AG10803 (cell line): ENCODE measurements around the gene MBOAT7.
A peak's percentile ranks its signal among the peaks of the same experiment; 100 is the strongest.

Experiments
- DNase-seq: peaks from one replicate; pipeline ENCODE4 v3.0.0; 2010; ENCODE audit warnings: low read depth
- H3K4me3 ChIP-seq: 2 replicates; pipeline ENCODE4 v1.5.1; 2011; ENCODE audit warnings: mild to moderate bottlenecking, low read length, control low read depth
- TF ChIP-seq, protein P1 (sequence below): conservative IDR thresholded peaks from 2 replicates; pipeline ENCODE4 v1.5.1; 2011; ENCODE audit warnings: mild to moderate bottlenecking, low read length, control low read depth, inconsistent platforms

MBOAT7 gene

DNA sequence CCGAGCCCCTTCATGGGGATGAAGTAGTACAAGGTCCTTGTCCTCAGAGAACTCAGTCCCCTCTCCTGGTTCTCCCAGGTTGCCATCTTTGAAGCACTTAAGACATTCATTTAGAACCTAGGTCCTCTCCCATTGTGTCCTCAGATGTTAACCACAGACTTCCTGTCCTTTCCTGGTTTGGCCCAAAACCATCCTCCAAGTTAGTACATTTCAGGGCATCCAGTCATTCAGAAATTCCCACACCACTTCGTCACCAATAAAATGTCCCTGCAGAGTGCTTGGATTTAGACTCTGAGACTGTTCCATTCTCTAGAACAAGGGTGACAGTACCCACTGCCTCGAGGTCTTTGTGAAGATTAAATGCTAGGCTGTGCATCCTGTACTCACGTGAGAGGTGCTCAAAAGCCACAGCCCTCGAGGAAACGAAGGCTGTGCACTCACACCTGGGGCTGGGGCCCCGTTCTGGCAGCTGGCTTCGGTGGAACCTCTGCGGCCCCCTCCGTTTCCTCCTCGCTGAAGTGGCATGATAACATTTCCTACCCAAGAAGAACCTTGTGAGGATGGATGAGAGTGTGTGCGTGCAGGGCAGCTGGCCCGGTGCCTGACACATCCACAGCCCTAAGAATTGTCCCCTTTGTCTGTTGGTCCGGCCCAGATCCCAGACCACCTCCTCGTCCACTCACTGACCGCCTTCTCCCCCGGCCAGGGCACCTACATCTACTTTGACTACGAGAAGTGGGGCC, 34.6 kb downstream of the MBOAT7 start:
- no peak overlapping the region for H3K4me3 ChIP-seq
- TF ChIP-seq, protein P1, sequence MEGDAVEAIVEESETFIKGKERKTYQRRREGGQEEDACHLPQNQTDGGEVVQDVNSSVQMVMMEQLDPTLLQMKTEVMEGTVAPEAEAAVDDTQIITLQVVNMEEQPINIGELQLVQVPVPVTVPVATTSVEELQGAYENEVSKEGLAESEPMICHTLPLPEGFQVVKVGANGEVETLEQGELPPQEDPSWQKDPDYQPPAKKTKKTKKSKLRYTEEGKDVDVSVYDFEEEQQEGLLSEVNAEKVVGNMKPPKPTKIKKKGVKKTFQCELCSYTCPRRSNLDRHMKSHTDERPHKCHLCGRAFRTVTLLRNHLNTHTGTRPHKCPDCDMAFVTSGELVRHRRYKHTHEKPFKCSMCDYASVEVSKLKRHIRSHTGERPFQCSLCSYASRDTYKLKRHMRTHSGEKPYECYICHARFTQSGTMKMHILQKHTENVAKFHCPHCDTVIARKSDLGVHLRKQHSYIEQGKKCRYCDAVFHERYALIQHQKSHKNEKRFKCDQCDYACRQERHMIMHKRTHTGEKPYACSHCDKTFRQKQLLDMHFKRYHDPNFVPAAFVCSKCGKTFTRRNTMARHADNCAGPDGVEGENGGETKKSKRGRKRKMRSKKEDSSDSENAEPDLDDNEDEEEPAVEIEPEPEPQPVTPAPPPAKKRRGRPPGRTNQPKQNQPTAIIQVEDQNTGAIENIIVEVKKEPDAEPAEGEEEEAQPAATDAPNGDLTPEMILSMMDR = no peak
- peak; percentile 66 for DNase-seq

DNA sequence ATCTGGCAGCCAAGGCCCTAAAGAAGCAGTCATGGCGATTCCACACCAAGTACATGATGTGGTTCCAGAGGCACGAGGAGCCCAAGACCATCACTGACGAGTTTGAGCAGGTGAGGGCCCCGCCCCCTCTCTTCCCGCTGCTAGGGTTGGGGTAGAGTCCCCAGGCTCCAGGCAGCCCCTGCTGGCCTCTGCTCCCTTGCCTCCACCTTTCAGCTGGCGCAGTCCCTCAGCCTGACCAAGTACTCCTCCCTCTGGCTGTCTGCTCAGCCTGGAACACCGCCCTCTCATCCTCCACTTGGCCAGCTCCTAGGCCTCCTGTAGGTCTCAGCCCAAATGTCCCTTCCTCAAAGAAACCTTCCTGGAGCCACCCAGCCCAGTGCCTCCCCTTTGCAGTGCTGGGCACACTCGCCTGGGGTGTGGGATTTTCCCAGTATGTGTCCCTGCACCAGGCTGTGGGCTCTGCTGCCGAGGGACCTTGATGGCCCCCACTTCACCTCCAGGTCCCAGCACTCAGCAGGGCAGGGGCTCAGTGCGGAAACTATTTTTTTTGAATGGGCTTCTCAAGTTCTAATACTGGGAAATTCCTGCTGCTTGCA, 35.6 kb downstream of the MBOAT7 start:
- TF ChIP-seq, protein P1 = no peak
- DNase-seq = no peak

DNA sequence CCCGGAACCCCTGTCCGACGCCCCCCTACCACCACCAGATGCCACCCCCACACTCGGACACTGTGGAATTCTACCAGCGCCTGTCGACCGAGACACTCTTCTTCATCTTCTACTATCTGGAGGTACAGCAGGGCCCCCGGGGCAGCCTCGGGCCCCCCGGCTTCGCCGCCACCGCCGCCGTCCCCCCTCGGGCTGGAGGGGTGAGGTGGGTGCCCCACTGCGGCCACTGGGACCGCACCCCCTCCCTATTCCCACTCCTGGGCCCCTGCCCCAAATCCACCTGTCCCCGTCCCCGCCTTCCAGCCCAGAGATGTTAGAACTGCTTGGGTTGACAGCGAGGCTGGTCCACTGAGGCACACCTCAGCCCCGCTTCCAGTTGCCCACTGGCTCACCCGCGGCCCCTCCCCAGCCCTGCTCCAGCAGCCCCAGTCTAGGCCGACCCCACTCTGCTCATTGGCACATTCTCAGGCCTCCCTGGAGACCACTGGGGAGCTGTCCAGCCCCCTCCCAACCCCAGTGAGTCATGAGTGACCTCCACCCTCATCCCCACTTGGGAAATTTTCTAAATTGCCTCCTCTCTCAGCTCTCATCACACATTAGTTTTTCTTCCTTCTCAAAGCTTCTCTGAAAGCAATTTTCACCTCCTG, 36.4 kb downstream of the MBOAT7 start:
- DNase-seq = no peak
- H3K4me3 ChIP-seq = no peak overlapping the region
- TF ChIP-seq, protein P1 = no peak

More for the DNA sequence above, 35.6 kb downstream of the MBOAT7 start:
- no peak overlapping the region for H3K4me3 ChIP-seq

DNA sequence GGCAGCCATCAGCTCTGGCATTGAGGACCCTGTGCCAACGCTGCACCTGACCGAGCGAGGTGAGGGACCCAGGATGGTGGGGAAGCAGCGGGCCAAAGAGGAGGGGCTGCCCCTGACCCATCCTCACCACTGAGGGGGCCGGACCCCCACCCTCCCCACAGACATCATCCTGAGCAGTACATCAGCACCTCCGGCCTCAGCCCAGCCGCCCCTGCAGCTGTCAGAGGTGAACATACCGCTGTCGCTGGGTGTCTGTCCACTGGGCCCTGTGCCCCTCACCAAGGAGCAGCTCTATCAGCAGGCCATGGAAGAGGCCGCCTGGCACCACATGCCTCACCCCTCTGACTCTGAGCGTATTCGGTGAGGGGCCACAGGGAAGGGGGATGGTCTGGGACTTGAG, 37.1 kb downstream of the MBOAT7 start:
- no peak for DNase-seq
- H3K4me3 ChIP-seq = no peak overlapping the region

DNA sequence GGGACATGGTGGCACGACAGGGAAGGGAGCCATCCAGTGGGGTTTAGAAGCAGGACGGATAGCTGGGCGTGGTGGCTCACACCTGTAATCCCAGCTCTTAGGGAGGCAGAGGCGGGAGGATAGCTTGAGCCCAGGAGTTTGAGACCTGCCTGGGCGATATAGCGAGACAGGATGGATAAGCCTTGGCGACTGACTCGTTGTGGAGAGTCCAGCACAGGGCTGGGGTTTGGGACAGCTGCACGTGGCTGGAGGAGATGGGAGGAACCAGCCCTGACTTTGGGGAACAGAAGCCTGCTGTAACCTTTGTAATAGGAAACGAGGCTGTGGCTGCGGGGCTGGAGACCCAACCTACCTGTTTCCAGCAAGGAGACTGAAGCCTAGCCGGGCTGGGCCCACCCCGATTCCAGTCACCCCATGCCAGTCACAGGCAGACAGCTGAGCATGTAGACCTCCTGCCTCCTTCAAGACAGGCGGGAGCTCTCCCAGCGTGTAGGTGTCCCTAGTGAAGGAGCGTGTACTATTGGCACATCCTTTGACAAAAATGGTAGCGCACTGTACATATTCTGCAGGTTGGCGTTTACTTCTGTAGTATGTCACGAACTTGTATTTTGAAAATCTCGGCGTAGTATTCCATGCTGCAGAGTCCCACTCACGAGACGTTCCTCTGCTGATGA, 37.9 kb downstream of the MBOAT7 start:
- no peak for DNase-seq
- TF ChIP-seq, protein P1 = no peak
- H3K4me3 ChIP-seq = no peak overlapping the region

More for the DNA sequence above, 37.1 kb downstream of the MBOAT7 start:
- TF ChIP-seq, protein P1 = no peak

DNA sequence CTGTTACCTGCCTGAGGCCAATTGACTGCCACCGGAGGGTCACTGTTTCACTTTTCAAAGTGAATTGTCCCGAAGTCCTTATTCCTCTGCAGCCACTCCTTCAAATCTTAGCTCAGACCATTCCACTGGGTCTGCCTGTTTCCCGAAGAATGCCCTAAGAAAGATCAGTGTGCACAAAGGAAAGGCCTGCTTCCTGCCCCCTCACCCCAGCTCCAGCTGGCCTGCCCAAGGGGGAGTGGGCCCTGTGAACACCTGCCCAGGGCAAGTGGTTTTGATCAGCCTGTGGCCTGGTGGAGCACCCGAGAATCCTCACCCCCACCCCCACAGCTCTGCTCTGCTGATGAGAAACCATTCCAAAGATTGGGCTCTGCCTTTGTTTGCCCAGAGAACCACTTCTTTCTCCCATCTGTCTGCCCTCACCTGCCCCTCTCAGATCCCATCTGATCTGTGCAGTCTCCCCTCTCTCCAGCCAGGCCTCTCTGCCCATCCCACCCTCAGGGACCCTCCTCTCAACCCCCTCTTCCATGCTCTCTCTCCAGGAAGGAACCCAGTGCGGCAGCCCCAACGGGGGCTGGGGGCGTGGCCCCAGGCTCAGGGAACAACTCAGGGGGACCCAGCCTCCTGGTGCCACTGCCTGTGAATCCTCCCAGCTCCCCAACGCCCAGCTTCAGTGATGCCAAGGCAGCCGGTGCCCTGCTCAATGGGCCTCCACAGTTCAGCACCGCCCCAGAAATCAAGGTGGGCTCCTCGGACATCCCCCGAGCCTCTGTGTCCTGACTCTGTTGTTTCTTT, 40.2 kb downstream of the MBOAT7 start:
- TF ChIP-seq, protein P1 = no peak
- DNase-seq = no peak
- no peak overlapping the region for H3K4me3 ChIP-seq
